Stimulated activated CD4-positive, alpha-beta T cell treated with anti-CD3 and anti-CD28 coated beads, Interleukin-4, amount 100 ng/mL, for 48 hours (primary cell): ENCODE results near the gene OXCT2.
"Not testable (repeated sequence)": the region's sequence is repeated elsewhere in the genome, so short reads cannot be mapped to it uniquely, and the experiment has no call there.

Experiments used
- DNase-seq, 2 donors: peaks; one replicate each; pipeline ENCODE4 v3.0.0-alpha.2; 2020; ENCODE audit warnings: low read depth in 2 of 2

OXCT2 gene

DNA sequence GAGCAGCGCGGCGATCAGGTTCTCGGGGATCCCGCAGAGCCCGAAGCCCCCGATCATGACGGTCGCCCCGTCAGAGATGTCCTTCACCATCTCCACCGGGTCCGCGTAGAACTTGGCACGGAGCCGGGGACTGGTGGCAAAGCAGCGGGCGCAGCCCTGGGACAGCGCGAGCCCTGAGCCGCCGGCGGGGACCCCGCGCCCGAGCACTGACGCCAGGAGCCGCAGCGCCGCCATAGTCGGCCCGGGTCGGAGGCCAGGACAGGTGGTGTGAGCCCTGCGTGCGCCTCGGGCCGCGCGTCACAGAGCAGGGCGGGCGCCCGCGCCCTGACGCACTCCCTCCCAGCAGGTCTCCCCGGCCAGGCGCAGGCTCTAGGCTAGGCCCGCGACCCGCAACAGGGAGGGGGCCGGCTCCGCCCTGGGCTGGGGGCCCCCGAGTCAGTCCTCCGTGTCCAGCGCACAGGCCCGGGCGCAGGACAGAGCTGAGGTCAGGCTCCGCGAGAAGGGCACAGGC, at the start of gene OXCT2:
Gene OXCT2 (minus strand): TSS at position 327 of the 511 bp plus-strand sequence. CDS start 93 bp downstream, at position 234.
- DNase-seq: not testable (repeated sequence)

DNA sequence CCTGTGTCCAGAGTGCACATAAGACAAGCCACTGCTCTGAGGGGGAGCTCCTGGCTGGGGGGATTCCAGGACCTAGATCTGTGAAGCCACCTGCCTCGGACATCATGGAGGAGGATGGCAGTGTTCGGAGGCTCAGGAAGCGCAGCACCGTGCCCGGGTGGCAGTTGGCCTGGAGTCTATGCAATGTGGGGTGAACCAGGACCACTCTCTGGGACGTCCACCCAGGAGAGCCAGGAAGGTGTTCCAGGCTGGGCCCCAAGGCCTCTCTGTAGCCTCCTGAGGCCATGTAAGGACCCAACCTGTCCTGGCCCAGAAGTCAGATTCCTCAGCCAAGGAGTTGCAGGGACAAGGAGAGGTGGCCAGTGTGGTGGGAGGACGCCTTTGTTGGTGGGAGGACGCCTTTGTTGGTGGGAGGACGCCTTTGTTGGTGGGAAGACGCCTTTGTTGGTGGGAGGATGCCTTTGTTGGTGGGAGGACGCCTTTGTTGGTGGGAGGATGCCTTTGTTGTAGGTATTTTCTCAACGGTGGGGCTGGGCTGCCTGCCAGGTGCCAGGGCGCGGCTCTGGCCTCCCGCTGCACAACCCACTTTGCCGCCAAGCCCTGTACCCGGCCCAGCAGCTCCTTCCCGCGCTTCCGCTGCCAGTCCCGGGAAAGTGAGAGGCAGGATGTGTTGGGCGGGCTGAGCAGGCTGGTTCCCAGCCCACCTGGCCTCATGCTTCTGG, 48.1 kb upstream of the OXCT2 start:
- DNase-seq: no peak

DNA sequence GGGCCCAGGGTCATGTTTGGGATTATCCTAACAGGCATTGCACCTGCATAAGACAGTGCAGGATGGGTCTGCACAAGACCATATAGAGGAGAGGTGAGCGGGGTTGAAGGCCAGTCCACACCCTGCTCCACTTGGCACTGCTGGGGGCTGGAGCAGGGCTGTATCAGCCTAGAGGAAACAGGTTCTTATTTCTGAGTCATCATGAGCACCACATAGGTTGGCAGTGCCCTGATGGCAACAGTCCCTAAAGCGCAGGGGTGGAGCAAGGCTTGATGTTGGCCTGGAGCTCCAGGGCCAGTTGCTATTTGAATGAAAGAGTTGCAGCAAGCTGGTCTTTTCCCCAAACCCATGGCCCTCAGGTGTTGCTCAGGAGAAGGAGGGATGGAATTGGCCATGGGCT, 47.3 kb upstream of the OXCT2 start:
- no peak for DNase-seq

DNA sequence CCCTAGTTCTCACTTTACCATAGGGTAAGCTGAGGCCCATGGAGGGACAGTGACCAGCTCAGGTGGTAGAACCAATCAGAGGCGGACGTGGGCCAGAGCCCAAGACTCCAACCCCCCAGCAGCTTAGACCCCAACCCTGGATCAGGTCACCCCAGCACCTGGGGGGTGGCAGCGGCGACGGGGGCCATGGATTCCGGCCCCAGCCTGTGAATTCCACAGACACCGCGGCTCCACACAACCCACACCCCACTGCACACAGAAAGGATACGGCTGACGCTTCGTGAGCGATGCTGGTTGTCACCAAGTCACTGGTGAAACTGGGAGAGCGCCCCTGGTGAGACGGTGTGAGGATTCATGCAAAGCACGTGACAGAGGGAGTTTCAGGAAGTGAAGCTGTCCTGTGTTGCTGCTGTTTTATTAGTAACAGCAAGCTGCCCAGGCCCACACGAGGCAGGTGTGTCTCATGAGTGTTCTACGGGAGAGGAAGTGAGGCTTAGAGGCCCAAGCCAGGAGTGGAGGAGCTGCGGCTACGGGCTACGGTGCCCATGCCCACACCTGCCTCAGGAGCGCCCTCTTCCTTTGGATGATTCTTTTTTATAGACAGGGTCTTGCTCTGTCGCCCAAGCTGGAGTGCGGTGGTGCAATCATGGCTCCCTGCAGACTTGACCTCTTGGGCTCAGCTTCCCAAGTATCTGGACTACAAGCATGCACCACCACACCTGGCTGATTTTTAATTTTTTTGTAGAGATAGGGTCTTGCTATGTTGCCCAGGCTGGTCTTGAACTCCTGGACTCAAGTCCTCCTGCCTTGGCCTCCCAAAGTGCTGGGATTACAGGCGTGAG, 46.2 kb upstream of the OXCT2 start:
- DNase-seq: peak; percentile 43 to 50

DNA sequence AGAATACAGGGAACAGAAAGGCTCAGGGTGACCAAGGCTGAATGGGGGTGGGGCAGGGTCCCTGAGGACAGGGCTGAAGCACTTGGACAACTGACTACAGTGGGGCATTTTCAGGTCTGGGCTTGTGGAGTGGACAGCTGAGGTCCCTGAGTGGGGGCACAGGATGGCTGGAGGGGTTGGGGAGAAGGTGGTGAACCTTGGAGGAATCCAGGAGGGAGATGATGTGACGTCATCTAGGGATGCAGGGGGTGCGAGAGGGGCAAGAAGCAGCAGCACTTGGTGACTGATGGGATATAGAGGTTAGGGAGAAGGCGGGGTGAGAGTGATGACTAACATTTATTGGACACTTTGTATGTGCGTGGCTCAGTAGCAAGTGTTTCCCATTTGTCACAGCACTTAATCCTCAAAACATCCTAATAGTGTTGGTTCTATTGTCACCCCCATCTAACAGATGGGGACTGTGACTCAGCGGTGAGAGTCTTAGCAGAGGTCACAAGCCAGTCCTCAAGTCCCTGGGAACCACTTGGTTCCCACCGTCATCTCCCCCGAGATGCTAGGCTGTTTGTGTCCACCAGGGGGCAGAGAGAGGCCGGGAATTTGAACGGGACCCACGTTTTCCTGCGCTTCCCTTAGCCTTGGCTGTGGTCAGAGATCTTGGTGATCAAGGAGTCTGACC, 45.4 kb upstream of the OXCT2 start:
- peak in 1 of 2 donors; percentile 28 for DNase-seq

DNA sequence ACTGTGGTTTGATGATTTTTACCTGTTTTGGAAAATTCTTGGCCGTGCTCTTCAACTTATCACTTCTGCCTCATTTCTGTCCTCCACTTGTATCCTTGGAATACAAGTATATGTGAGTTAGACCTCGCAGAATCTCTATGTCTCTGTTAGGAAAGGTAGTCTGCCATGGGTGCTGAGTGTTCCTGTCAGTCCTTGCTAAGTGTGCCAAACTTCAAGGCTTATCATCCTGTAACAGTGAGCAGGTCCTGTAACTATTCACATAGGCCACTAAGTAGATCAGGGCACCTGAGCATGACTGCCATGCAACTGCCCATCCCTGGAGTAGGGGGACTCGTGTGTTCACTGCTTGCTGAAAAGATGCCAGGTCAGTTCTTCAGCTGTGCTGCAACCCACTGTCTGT, 41.8 kb upstream of the OXCT2 start:
- no peak for DNase-seq

DNA sequence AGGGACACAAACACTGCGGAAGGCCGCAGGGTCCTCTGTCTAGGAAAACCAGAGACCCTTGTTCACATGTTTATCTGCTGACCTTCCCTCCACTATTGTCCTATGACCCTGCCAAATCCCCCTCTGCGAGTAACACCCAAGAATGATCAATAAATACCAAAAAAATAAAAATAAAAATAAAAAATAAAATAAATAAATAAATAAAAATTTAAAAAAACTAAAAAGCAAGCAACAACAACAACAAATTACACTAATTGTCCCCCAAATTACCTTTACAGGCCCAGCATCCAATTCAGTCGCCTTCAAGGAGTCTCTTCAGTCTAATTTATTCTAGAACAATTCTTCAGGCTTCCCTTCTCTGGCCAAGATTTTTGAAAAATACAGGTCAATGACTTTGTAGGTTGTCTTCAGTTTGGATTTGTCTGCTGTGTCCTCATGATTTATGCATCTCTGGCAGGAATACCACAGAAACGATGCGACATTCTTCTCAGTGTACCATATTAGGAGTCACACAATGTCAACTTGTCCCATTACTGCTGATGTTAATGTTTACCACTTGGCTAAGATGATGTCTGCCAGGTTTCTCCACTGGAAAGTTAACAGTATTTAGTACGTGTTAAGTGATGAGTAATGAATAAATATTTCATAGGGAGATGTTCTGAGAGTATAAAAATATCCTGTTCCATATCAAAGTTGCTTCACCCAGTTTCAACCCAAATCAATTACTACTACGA, 37.8 kb upstream of the OXCT2 start:
- DNase-seq: no peak

DNA sequence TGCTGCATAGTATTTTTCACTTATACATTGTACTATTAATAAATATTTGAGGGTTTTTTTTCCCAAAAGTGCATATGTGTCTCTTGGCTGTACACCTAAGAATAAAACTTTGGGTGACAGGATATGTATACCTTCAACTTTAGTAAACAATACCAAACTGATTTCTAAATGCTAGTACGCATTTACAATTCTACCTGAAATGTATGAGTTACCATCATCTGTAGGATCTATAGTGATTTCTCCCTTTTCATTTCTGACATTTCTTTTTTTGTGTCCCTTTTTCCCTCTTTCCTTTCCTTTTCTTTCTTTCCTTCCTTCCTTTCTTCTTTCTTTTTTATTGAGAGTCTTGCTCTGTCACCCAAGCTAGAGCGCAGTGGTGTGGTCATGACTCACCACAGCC, 34.2 kb upstream of the OXCT2 start:
- no peak for DNase-seq

DNA sequence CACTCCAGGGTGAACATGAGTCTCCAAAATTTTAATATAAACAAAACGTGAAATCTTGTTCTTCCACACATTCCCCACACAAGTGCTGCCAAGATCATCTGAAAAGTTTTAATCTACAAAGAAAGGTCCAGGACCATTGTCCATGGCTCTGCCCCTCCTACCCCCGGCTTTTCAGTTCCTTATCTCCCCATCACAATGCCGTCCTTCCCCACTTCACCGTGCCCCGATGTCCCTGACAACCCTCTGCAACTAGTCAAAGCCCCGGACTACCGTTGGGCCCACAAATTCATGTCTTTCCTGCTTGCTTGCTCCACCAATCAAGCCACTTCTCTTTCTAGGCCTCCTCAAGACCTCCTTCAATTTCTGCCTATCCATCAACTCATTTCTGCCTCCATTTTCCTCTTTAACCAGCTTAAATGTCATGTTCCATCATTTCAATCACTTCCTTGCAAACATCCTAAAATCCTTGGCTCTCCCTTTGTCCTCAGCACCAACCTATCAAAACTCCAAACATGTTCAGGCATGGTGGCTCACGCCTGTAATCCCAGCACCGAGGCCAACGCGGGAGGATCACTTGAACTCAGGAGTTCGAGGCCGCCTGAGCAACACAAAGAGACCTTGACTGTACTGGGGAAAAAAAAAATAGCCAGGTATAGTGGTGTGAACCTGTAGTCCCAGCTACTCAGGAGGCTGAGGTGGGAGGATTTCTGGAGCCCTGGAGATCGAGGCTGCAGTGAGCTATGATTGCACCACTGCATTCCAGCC, 31.5 kb upstream of the OXCT2 start:
- DNase-seq: no peak

DNA sequence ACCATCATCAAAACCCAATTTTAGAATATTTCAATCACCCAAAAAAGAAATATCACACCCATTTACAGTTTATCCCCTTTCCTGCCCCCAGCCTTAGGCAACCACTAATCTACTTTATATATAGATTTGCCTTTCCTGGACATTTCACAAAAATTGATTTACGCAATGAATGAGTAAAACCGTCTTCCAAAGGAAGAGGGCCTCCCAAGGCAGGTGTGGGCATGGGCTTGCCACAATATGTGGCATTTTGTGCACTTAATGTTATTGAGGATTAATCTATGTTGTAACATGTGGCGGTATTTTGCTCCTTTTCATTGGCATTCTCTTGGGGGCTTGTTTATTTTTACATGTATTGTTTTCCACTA, 29.3 kb upstream of the OXCT2 start:
- DNase-seq: no peak

DNA sequence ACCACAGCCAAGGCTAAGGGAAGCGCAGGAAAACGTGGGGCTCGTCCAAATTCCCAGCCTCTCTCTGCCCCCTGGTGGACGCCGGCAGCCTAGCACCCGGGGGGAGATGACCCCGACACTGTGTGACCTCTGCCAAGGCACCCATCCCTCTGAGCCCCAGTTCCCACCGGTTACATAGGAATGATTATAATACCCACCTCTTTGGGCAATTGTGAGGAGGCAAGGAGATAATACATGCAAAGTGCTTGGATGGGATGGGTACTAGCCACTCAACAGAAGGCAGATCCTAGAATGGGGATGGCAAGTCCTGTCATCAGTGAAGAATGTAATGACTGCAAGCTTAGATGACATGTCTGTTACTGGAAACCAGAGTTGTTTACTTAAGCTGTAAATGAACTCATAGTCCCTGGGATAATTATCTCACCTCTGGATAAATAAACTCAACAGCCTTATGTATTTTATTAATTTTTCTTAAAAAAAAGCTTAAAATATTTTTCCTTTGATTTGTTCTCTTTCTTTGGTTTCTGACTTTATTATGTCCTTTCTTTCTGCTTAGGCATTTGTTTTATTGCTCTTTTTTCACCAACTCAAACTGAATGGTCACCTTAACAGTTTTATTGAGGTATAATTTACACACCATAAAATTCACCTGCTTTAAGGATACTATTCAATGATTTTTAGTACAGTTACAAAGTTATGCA, 28.8 kb upstream of the OXCT2 start:
- peak; percentile 60 to 69 for DNase-seq

DNA sequence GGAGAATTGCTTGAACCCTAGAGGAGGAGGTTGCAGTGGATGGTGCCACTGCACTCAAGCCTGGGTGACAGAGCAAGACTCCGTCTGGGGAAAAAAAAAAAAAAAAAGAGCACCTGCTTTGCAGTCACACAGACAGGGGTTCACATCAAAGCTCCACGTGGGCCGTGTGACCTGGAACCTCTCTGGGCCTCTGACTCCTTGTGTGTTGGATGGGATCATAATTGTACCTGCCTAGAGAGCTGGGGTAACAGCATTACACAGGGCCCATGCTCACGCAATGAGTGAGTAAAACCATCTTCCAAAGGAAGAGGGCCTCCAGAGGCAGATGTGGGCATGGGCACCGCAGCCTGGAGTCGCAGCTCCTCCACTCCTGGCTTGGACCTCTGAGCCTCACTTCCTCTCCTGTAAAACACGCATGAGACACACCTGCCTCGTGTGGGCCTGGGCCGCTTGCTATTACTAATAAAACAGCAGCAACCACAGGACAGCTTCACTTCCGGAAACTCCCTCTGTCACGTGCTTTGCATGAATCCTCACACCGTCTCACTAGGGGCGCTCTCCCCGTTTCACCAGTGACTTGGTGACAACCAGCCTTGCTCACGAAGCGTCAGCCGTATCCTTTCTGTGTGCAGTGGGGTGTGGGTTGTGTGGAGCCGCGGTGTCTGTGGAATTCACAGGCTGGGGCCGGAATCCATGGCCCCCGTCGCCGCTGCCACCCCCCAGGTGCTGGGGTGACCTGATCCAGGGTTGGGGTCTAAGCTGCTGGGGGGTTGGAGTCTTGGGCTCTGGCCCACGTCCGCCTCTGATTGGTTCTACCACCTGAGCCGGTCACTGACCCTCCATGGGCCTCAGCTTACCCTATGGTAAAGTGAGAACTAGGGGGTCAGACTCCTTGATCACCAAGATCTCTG, 28.0 kb upstream of the OXCT2 start:
- peak; percentile 73 to 88 for DNase-seq

DNA sequence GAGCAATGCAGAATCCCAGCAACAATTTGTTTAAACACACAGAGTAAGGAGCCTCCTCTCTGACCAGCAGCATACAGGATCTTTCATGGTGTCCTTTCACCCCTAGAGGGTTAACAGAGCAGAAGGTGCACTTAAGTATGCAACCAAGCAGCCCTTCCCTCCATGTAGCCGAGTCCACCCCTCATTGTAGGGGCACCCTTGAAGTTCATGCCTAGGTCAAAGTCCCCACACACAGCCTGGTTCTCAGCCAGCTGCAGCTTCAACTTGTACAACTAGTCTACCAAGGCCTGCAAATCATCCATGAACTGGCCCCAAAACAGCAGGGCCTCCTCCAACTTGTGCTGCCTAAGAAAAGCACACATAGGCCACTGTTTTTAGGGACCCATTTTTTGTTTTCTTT, 24.5 kb upstream of the OXCT2 start:
- no peak for DNase-seq

DNA sequence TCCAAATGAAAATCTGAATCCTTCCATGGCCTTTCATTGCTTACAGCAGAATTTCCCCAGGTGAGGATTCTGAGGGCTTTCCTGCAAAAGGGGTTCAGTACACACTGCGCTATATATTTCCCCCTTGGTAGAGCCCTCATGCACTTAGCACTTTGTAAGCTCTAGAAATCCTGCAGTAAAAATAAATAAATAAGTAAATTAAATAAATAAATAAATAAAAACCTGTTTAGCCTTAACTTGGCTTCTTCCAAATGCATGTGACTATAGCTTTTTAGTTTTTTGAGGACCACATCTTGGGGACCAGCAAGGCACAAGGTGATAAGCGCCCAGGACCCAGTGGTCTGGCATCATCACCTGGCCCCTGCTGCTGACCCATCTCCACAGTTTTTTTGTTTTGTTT, 20.7 kb upstream of the OXCT2 start:
- DNase-seq: no peak

DNA sequence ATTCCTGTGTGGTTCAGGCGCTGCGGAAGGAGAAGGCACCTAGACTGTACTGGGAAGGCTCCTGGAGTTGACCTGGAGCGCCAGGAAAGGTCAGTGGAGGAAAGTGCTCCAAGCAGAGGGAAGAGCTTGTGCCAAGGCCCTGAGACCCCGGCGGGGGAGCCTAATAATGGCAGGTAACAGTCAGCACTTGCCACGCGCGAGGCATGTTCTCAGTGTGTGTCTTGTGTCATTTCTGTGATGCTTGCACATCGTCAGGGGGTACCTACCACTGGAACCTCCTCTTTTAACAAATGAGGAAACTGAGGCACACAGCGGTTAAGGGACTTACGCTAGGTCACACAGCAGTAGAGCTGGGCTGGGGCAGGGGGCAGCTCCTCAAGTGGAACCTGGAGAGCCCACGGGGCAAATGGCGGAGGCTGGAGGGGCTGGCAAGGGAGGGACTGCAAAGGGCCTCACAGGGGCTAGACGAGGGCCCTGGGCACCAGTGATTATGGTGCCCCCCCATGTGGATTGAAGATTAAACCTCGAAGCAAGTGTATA, 18.5 kb upstream of the OXCT2 start:
- no peak for DNase-seq

DNA sequence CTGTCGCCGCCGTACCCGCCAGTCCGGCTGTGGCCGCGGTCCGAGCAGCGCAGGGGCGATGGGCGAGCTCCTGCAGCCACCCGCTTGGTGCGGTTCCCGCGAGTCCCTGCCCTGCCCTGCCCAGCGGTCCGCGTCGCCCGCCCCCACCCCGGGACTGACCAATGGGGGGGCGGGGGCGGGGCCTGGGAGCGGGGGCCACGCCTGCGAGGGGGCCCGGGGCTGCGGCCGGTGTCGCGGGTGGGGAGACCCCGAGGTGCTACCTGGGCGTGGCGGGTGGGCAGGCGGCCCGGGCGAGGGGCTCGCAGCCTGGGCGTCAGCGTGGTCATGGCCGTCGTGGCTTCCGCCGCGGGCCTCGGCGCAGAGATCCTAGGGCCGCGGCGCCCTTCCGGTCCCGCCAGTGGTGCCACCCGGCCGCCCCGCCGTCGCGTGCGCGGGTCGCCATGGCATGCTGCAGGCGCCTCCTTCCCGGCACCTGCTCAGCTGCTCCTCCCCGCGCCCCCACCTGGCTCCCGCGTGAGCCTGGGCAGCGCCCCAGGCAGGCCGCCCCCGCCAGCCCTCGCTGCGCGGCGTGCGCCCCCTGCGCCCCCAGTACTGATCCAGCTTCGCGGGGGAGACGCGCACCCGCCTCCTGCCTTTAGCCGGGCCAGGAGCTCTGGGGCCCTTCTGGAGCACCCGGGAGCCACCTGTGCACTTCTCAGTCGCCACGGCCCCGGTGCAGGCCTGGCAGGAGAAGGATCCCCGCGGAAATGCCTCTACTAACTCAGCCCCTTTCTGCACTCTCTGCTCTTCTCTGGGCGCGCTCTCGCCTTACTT, 17.8 kb upstream of the OXCT2 start, which contains the start of gene BMP8B:
Gene BMP8B (minus strand): TSS at position 108 of the 813 bp plus-strand sequence. CDS start 380 bp downstream, outside the sequence.
- DNase-seq: peak; percentile 34 to 41

DNA sequence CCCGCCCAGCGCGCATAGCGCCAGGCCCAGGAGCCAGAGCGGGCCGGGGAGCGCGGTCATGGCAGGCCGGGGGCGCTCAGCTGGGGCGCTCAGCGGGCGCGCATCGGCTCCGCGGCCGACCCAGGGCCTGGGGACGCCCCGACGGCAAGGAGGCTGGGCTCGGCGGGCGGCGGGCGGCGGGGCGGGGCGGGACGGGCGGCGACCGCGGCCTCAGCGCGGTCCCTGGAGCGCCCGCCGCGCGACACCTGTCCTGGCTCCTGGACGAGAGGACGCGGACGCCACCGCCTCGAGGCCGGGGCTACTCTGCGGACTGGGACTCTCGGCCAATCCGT, 17.2 kb upstream of the OXCT2 start:
- no peak for DNase-seq

DNA sequence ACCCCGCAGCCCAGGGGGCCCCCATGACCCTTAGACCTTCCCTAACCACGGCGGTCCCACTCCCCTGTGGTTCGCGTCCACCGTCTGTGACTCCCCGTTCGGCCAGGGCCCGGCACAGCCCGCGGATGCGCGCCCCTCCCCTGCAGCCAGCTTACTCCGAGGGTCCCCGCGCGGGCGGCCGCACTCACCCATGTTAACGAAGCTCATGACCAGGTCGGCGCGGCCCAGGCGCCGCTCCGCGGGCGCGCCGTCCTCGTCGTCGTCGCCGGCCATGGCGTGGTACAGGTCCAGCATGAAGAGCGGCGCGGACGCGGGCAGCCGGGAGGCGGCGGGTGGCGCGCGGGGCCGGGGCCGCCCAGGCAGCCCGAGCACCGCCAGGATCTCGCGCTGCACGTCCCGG, 16.8 kb upstream of the OXCT2 start:
- not testable (repeated sequence) for DNase-seq
